ENCODE data around the gene TMEM63C.

DNA sequence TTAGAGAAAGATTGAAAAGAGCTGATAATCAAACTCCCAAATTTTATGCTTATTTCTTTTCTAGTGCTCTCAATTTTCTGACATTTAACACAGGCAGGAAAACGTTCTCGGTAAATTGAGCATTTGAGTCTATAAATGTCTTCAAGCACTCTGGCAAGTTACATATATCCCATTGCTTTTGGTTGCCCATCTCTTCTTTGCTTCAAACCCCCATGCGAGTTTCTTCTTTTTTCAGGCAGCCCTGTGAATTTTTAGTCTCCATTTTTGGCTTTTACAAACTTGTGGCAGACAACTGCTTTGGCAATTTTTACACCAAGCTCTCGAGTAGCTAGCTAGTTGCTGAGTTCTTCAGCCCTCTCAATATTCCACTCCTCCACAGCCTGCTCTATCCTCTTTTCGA lies 8.7 kb upstream of the TMEM63C start:
- TF ChIP-seq, protein P1, sequence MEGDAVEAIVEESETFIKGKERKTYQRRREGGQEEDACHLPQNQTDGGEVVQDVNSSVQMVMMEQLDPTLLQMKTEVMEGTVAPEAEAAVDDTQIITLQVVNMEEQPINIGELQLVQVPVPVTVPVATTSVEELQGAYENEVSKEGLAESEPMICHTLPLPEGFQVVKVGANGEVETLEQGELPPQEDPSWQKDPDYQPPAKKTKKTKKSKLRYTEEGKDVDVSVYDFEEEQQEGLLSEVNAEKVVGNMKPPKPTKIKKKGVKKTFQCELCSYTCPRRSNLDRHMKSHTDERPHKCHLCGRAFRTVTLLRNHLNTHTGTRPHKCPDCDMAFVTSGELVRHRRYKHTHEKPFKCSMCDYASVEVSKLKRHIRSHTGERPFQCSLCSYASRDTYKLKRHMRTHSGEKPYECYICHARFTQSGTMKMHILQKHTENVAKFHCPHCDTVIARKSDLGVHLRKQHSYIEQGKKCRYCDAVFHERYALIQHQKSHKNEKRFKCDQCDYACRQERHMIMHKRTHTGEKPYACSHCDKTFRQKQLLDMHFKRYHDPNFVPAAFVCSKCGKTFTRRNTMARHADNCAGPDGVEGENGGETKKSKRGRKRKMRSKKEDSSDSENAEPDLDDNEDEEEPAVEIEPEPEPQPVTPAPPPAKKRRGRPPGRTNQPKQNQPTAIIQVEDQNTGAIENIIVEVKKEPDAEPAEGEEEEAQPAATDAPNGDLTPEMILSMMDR (IDR thresholded peaks at IDR 0.05) = no peak
- no peak for TF ChIP-seq POLR2A (IDR thresholded peaks at IDR 0.05)
